PC-9 (cell line): ENCODE data around the gene S100A11. TPM values are rescaled to one million over a fixed set of nuclear protein-coding genes. Genes with fewer than 3 reads are reported as not detected.

Experiments used
- BruUV-seq: library from RNA; stranded (reverse); fragments of 400-500 nt; replicated peaks from 2 replicates; lab custom pipeline; 2021; lab: Mats Ljungman, UMichigan
- CTCF ChIA-PET: fragments of 300-600 bp; sonication (Branson Sonifier 250); formaldehyde crosslinking; loops from one replicate; lab custom pipeline; 2022; ENCODE audit warnings: antibody characterized with exemption; lab: Charles Lee
- POLR2A ChIA-PET: fragments of 300-600 bp; sonication (Branson Sonifier 250); formaldehyde crosslinking; loops from one replicate; lab custom pipeline; 2022; ENCODE audit warnings: antibody characterized with exemption; ENCODE audit not compliant: unreplicated experiment; lab: Charles Lee
- DNase-seq, 2 experiments: peaks; one replicate each; pipeline versions ENCODE4 v3.0.0 to v3.0.0-alpha.2; 2015 to 2022; ENCODE audit warnings: mixed read lengths in 1 of 2
- H2AFZ ChIP-seq: fragments of 200-600 bp; sonication (generic); 2 replicates; pipeline ENCODE4 v1.8.1; 2017; ENCODE audit warnings: antibody characterized with exemption
- H3F3A ChIP-seq: fragments of 200-600 bp; sonication (generic); 2 replicates; pipeline ENCODE4 v1.8.1; 2017; ENCODE audit warnings: antibody characterized with exemption, mild to moderate bottlenecking, low read depth; ENCODE audit not compliant: insufficient read depth
- H3K27ac ChIP-seq: fragments of 200-600 bp; sonication (generic); 2 replicates; pipeline ENCODE4 v1.6.1; 2016; ENCODE audit warnings: mixed run types
- H3K27me3 ChIP-seq: fragments of 200-600 bp; sonication (generic); 2 replicates; pipeline ENCODE4 v1.6.1; 2016; ENCODE audit warnings: low read depth, mixed run types; ENCODE audit not compliant: insufficient read depth
- H3K36me3 ChIP-seq: fragments of 200-600 bp; sonication (generic); 2 replicates; pipeline ENCODE4 v1.6.1; 2016; ENCODE audit warnings: low read depth, mixed run types
- H3K4me1 ChIP-seq: fragments of 200-600 bp; sonication (generic); replicated peaks from 2 replicates; pipeline ENCODE4 v1.6.1; 2016; ENCODE audit warnings: mixed run types; ENCODE audit not compliant: insufficient read depth
- H3K4me2 ChIP-seq: fragments of 200-600 bp; sonication (generic); 2 replicates; pipeline ENCODE4 v1.6.1; 2017; ENCODE audit warnings: mixed run types
- H3K4me3 ChIP-seq: fragments of 200-600 bp; sonication (generic); 2 replicates; pipeline ENCODE4 v1.6.1; 2016; ENCODE audit warnings: mixed run types
- H3K79me2 ChIP-seq: fragments of 200-600 bp; sonication (generic); 2 replicates; pipeline ENCODE4 v1.6.1; 2017; ENCODE audit warnings: low read depth, mixed run types
- H3K9me2 ChIP-seq: fragments of 200-600 bp; sonication (generic); 2 replicates; pipeline ENCODE4 v1.8.1; 2017; ENCODE audit warnings: mild to moderate bottlenecking; ENCODE audit not compliant: insufficient read depth
- H3K9me3 ChIP-seq: fragments of 200-600 bp; sonication (generic); 2 replicates; pipeline ENCODE4 v1.8.1; 2016; ENCODE audit warnings: low read depth; ENCODE audit not compliant: insufficient read depth
- H4K20me1 ChIP-seq: fragments of 200-600 bp; sonication (generic); 2 replicates; pipeline ENCODE4 v1.8.1; 2017; ENCODE audit not compliant: insufficient read depth
- EZH2 ChIP-seq: fragments of 200-600 bp; sonication (generic); IDR thresholded peaks from 2 replicates; pipeline ENCODE4 v1.8.0; 2017; ENCODE audit warnings: antibody characterized with exemption, low read depth
- intact Hi-C: fragments of 100-400 bp; cut with micrococcal nuclease; formaldehyde crosslinking; loops from one replicate; pipeline ENCODE4 v1.10.0; 2022; ENCODE audit not compliant: unreplicated experiment
- total RNA-seq: library from RNA; stranded (reverse); gene quantifications from 2 replicates; pipeline ENCODE4 v1.2.3, GENCODE V29; 2021
- TF ChIP-seq, protein P1 (sequence below): fragments of 200-600 bp; sonication (generic); conservative IDR thresholded peaks from 2 replicates; pipeline ENCODE4 v1.6.1; 2017; ENCODE audit warnings: mixed run types, antibody characterized with exemption, mild to moderate bottlenecking, moderate library complexity

Gene S100A11
- total RNA-seq, 1 experiment from 2014 or later = 868 TPM

- ChIA-PET POLR2A (no interaction called here), CTCF (interaction anchor here (0.5 kb wide), 1 partner anchor 28 kb away, joined by 3 read pairs; no protein-coding TSS in a partner anchor)
- no peaks in the 10 kb centered on the region for H3K9me2 ChIP-seq
- no peaks in the 10 kb centered on the region for H4K20me1 ChIP-seq
- TF ChIP-seq, protein P1, sequence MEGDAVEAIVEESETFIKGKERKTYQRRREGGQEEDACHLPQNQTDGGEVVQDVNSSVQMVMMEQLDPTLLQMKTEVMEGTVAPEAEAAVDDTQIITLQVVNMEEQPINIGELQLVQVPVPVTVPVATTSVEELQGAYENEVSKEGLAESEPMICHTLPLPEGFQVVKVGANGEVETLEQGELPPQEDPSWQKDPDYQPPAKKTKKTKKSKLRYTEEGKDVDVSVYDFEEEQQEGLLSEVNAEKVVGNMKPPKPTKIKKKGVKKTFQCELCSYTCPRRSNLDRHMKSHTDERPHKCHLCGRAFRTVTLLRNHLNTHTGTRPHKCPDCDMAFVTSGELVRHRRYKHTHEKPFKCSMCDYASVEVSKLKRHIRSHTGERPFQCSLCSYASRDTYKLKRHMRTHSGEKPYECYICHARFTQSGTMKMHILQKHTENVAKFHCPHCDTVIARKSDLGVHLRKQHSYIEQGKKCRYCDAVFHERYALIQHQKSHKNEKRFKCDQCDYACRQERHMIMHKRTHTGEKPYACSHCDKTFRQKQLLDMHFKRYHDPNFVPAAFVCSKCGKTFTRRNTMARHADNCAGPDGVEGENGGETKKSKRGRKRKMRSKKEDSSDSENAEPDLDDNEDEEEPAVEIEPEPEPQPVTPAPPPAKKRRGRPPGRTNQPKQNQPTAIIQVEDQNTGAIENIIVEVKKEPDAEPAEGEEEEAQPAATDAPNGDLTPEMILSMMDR = no peak
- no peak for TF ChIP-seq EZH2
- no peaks in the 10 kb centered on the region for H3K4me1 ChIP-seq
- intact Hi-C loops = no loop called here
- no peak overlapping the region for H3K4me3 ChIP-seq
- no TSS peak for BruUV-seq
- no peak for DNase-seq
- no peaks in the 10 kb centered on the region for H3K79me2 ChIP-seq
- H3K9me3 ChIP-seq = no peaks in the 10 kb centered on the region
- H3K4me2 ChIP-seq = no peak overlapping the region
- H3K27me3 ChIP-seq = peaks cover 8% of the 10 kb centered on the region; the same call in 1 of the 2 replicates
- no peak overlapping the region for H2AFZ ChIP-seq
- H3K27ac ChIP-seq = no peak overlapping the region
- H3K36me3 ChIP-seq = no peaks in the 10 kb centered on the region
- no peaks in the 10 kb centered on the region for H3F3A ChIP-seq
These were observed 31.1 kb upstream of the S100A11 start for GRCh38 chr1:152067929-152068328.

DNA sequence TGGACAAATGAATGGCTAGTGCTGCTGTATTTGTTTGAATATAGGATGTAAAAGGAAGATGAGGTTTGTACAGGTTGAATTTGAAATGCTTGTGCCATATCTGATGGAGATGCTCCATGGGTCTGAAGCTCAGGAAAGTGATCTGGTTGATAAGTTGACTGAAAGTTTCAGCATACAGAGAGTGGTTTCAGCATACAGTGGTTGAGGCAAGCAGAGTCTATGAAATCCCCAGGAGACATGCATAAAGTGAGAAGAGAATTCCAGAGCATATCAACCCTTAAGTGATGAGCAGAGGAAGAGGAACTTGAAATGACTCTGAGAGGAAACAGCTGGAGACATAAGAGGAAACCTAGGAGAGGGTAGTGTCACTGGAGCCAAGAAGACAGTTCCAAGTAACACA is 30.3 kb upstream of the S100A11 start:
- Histone ChIP-seq H3K4me1 (no peaks in the 10 kb centered on the region), H3K9me3 (no peaks in the 10 kb centered on the region), H3K27ac (no peak overlapping the region), H3K9me2 (no peaks in the 10 kb centered on the region), H3K4me2 (no peak overlapping the region), H3K79me2 (no peaks in the 10 kb centered on the region), H3K36me3 (no peaks in the 10 kb centered on the region), H3K27me3 (peaks cover 11% of the 10 kb centered on the region; the same call in 1 of the 2 replicates), H3F3A (no peaks in the 10 kb centered on the region), H4K20me1 (no peaks in the 10 kb centered on the region), H3K4me3 (no peak overlapping the region), H2AFZ (no peak overlapping the region)
- TF ChIP-seq EZH2 = no peak
- TF ChIP-seq, protein P1 = no peak
- CTCF ChIA-PET = interaction anchor here (0.5 kb wide), 1 partner anchor 27 kb away, joined by 3 read pairs; no protein-coding TSS in a partner anchor
- no peak for DNase-seq
- no TSS peak for BruUV-seq
- intact Hi-C loops = no loop called here
- POLR2A ChIA-PET = no interaction called here

GRCh38 chr1:152061952-152062351 is 25.1 kb upstream of the S100A11 start:
- H3K27me3 ChIP-seq = peaks cover 41% of the 10 kb centered on the region
- H3K36me3 ChIP-seq = no peaks in the 10 kb centered on the region
- ChIA-PET POLR2A (no interaction called here), CTCF (no interaction called here)
- no peak overlapping the region for H2AFZ ChIP-seq
- H3F3A ChIP-seq = no peaks in the 10 kb centered on the region
- H3K4me3 ChIP-seq = no peak overlapping the region
- H3K79me2 ChIP-seq = no peaks in the 10 kb centered on the region
- H3K9me3 ChIP-seq = no peaks in the 10 kb centered on the region
- H3K27ac ChIP-seq = no peak overlapping the region
- TF ChIP-seq, protein P1 = no peak
- TF ChIP-seq EZH2 = no peak
- H3K9me2 ChIP-seq = no peaks in the 10 kb centered on the region
- no peaks in the 10 kb centered on the region for H3K4me1 ChIP-seq
- BruUV-seq = no TSS peak
- intact Hi-C loops = no loop called here
- H4K20me1 ChIP-seq = no peaks in the 10 kb centered on the region
- H3K4me2 ChIP-seq = no peak overlapping the region
- no peak for DNase-seq
